ENCODE data around the gene FSD1. TPM values are rescaled to one million over a fixed set of nuclear protein-coding genes. Genes with fewer than 3 reads are reported as not detected.
"Not testable (repeated sequence)": the region's sequence is repeated elsewhere in the genome, so short reads cannot be mapped to it uniquely, and the experiment has no call there.

Gene FSD1
- total RNA-seq, 4 donors from 2014 or later, result not detected

- intact Hi-C loops (cut with DNase I), result no loop called here
- peaks cover 8 to 20% of the 10 kb centered on the region in 2 donors for H3K4me1 ChIP-seq
- no peaks in the 10 kb centered on the region for H3K9me3 ChIP-seq
- 18 to 27% methylated on average over 22 of the region's 33 CpGs for WGBS, 2 donors
- no peaks in the 10 kb centered on the region for H3K36me3 ChIP-seq
- TF ChIP-seq CTCF (IDR thresholded peaks at IDR 0.05) (no peak), POLR2A (IDR thresholded peaks at IDR 0.05) (no peak)
- peak overlapping the region in 1 of 3 donors; percentile 35 for H3K4me3 ChIP-seq (replicated peaks in 1 of 3)
- H3K27ac ChIP-seq, result no peak overlapping the region
- H3K27me3 ChIP-seq, result no peaks in the 10 kb centered on the region
- no peak for DNase-seq
Measured at GRCh38 chr19:4326837-4327251, 22.4 kb downstream of the FSD1 start.

DNA sequence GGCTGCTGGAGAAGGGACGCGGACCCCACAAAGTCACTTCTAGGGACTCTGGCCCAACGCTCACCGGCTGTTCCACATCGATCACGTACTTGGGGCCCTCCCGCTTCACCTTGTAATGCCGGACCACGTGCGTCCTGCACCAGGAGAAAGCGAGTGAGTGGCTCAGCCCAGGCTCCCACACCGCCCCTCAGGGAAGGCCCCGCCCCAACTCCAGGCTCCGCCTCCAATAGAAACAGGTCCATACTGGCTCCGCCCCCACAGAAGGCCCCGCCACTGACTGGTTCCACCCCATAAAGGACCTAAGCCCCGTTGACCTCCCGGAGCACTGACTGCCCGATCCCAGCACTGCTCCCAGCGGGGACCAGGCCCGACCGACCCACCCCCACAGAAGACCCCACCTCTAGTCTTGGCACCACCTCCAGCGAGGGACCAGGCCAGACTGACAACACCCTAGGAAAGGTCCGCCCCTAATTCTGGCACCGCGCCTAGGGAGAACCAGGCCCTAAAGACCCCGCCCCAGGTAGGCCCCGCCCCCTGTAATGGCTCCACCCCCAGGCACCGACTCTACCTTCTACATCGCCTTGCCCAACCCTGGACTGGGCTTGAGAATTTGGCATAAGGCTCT, 23.0 kb downstream of the FSD1 start:
- DNase-seq, result peak; percentile 60 to 76
- H3K4me3 ChIP-seq (replicated peaks in 1 of 3), result peak overlapping the region in 1 of 3 donors; percentile 35

DNA sequence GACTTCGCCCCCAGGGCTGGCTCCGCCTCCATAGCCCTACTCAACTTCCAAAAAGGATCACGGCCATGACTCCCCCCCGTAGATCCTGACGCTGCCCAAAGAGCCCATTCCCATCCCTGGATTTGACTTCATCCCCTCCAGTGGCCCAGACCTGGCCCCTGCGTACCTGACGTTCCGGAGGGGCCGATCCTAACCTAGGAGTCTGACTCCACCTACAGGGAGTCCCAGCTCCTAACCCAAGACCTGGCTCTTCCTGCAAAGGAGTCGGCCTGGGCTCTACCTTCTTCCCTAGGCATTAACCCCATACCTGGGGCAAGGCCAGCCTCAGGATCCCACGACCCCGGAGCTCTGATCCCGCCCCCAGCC, 23.5 kb downstream of the FSD1 start:
- Histone ChIP-seq H3K27ac (no peak overlapping the region), H3K9me3 (no peaks in the 10 kb centered on the region), H3K4me3 (replicated peaks in 1 of 3) (peak overlapping the region in 1 of 3 donors; percentile 35), H3K4me1 (peaks cover 8 to 20% of the 10 kb centered on the region in 2 donors), H3K27me3 (no peaks in the 10 kb centered on the region), H3K36me3 (no peaks in the 10 kb centered on the region)
- DNase-seq, result no peak
- WGBS, 2 donors, result 15 to 23% methylated on average over 8 to 12 of the region's 13 CpGs
- intact Hi-C loops (cut with DNase I), result no loop called here
- no peak for TF ChIP-seq CTCF (IDR thresholded peaks at IDR 0.05)
- TF ChIP-seq POLR2A (IDR thresholded peaks at IDR 0.05), result no peak

More for the DNA sequence above, 23.0 kb downstream of the FSD1 start:
- Histone ChIP-seq H3K27me3 (no peaks in the 10 kb centered on the region), H3K27ac (no peak overlapping the region), H3K4me1 (peaks cover 8 to 20% of the 10 kb centered on the region in 2 donors), H3K36me3 (no peaks in the 10 kb centered on the region), H3K9me3 (no peaks in the 10 kb centered on the region)
- TF ChIP-seq CTCF (IDR thresholded peaks at IDR 0.05) (no peak), POLR2A (IDR thresholded peaks at IDR 0.05) (no peak)
- 6 to 13% methylated on average over 8 to 28 of the region's 30 CpGs for WGBS, 2 donors
- intact Hi-C loops (cut with DNase I), result no loop called here

- Histone ChIP-seq H3K4me1 (peaks cover 8 to 20% of the 10 kb centered on the region in 2 donors), H3K27ac (no peak overlapping the region), H3K4me3 (replicated peaks in 1 of 3) (peak overlapping the region in 1 of 3 donors; percentile 35), H3K9me3 (no peaks in the 10 kb centered on the region), H3K27me3 (no peaks in the 10 kb centered on the region), H3K36me3 (no peaks in the 10 kb centered on the region)
- intact Hi-C loops (cut with DNase I), result no loop called here
- TF ChIP-seq POLR2A (IDR thresholded peaks at IDR 0.05) (peak in 1 of 2 donors; percentile 39), CTCF (IDR thresholded peaks at IDR 0.05) (peak in 1 of 6 experiments; percentile 35)
- WGBS, 2 donors, result 5 to 6% methylated on average over 30 of the region's 49 CpGs
- peak; percentile 88 to 94 for DNase-seq
Measured at GRCh38 chr19:4328243-4328990, 24.0 kb downstream of the FSD1 start.

DNA sequence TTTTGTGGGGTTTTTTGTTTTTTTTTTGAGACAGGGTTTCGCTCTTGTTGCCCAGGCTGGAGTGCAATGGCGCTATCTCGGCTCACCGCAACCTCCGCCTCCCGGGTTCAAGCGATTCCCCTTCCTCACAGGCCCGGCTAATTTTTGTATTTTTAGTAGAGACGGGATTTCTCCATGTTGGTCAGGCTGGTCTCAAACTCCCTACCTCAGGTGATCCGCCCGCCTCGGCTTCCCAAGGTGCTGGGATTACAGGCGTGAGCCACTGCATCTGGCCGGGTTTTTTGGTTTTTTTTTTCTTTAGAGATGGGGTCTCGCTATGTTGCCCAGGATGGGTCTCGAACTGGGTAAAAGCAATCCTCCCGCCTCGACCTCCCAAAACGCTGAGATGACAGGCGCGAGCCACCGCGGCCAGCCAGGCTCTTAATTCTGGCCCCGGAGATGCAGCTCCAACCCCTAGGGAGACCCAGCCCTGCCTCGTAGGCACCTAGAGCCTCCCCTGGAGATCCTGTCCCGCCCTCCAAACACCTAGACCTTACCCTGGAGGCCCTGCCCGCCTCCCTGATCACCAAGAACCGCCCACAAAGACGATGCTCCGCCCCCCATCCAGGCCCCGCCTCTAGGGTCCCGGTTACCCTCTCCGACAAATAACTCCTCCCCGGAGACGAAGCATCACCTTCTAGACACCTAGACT, 24.7 kb downstream of the FSD1 start:
- H3K4me1 ChIP-seq, result peaks cover 8 to 20% of the 10 kb centered on the region in 2 donors
- 49 to 69% methylated on average over 25 to 34 of the region's 35 CpGs for WGBS, 2 donors
- H3K36me3 ChIP-seq; intact Hi-C loops (cut with DNase I); H3K27me3 ChIP-seq; DNase-seq; H3K27ac ChIP-seq; H3K9me3 ChIP-seq: not testable (repeated sequence)
- peak overlapping the region in 1 of 3 donors; percentile 31 for H3K4me3 ChIP-seq (replicated peaks in 1 of 3)

Data from thyroid gland (tissue), 4 donors.